MM.1S (cell line): ENCODE results near the gene EBI3.
"Not testable (repeated sequence)": the region's sequence is repeated elsewhere in the genome, so short reads cannot be mapped to it uniquely, and the experiment has no call there.

Source experiments
- EZH2 ChIP-seq: fragments of 300-600 bp; sonication (generic); optimal IDR thresholded peaks from 2 replicates; pipeline ENCODE3; 2017; ENCODE audit warnings: low read depth, mild to moderate bottlenecking, antibody characterized with exemption, low read length, mixed read lengths
- EZH2phosphoT487 ChIP-seq: fragments of 300-600 bp; sonication (generic); IDR thresholded peaks from 2 replicates; pipeline ENCODE4 v1.6.1; 2018; ENCODE audit warnings: antibody characterized with exemption, low read length

DNA sequence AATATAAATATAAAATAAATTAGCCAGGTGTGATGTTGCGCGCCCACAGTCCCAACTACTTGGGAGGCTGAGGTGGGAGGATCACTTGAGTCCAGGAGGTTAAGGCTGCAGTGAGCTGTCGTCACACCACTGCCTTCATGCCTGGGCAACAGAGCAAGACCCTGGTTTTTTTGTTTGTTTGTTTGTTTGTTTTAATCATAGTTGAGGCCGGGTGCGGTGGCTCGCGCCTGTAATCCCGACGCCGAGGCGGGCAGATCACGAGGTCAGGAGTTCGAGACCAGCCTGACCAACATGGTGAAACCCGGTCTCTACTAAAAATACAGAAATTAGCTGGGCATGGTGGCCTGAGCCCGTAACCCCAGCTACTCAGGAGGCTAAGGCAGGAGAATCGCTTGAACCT lies 8.2 kb downstream of the EBI3 start:
- TF ChIP-seq EZH2phosphoT487, EZH2: not testable (repeated sequence)
